HK-2 (cell line): ENCODE measurements around the gene TMA7.

Experiments
- DNase-seq: peaks from one replicate; pipeline ENCODE4 v3.0.0-alpha.2; 2018; ENCODE audit not compliant: unreplicated experiment

The TMA7 gene

GRCh38 chr3:48409291-48410201, 30.5 kb upstream of the TMA7 start:
- DNase-seq = no peak

- no peak for DNase-seq
Measured at GRCh38 chr3:48410205-48411040, 29.6 kb upstream of the TMA7 start.

- no peak for DNase-seq
Measured at GRCh38 chr3:48411041-48411588, 28.9 kb upstream of the TMA7 start.

GRCh38 chr3:48411606-48412374, 28.3 kb upstream of the TMA7 start:
- DNase-seq = no peak

- no peak for DNase-seq
Measured at GRCh38 chr3:48412375-48413001, 27.6 kb upstream of the TMA7 start.

GRCh38 chr3:48413086-48413485, 27.0 kb upstream of the TMA7 start:
- DNase-seq = no peak

GRCh38 chr3:48413611-48414010, 26.4 kb upstream of the TMA7 start:
- DNase-seq = no peak

- DNase-seq = no peak
Measured at GRCh38 chr3:48414376-48415250, 25.4 kb upstream of the TMA7 start.

GRCh38 chr3:48415251-48415953, 24.7 kb upstream of the TMA7 start:
- DNase-seq = no peak

- no peak for DNase-seq
Measured at GRCh38 chr3:48416091-48416505, 24.0 kb upstream of the TMA7 start.

GRCh38 chr3:48416546-48416945, 23.5 kb upstream of the TMA7 start:
- no peak for DNase-seq

GRCh38 chr3:48417529-48418108, 22.4 kb upstream of the TMA7 start:
- no peak for DNase-seq

GRCh38 chr3:48418140-48418539, 21.9 kb upstream of the TMA7 start:
- DNase-seq = no peak

- no peak for DNase-seq
Measured at GRCh38 chr3:48418651-48419050, 21.4 kb upstream of the TMA7 start.

GRCh38 chr3:48419149-48419548, 20.9 kb upstream of the TMA7 start:
- DNase-seq = no peak

- no peak for DNase-seq
Measured at GRCh38 chr3:48419597-48419996, 20.5 kb upstream of the TMA7 start.

GRCh38 chr3:48420561-48420960, 19.5 kb upstream of the TMA7 start:
- no peak for DNase-seq

GRCh38 chr3:48422272-48422671, 17.8 kb upstream of the TMA7 start:
- DNase-seq = no peak

- DNase-seq = no peak
Measured at GRCh38 chr3:48422681-48423080, 17.4 kb upstream of the TMA7 start.
